GM21526 (cell line): ENCODE measurements around the gene ACBD3.
A peak's percentile ranks its signal among the peaks of the same experiment; 100 is the strongest.

ENCODE experiments used
- ATAC-seq: cut with Tn5 transposase; IDR thresholded peaks from one replicate; pipeline ENCODE4 v1.9.1; 2021; ENCODE audit warnings: moderate library complexity; ENCODE audit not compliant: unreplicated experiment, low FRiP score

Gene ACBD3

GRCh38 chr1:226202246-226202645 lies 15.7 kb upstream of the ACBD3 start:
- no peak for ATAC-seq

GRCh38 chr1:226201029-226201593 lies 14.6 kb upstream of the ACBD3 start:
- ATAC-seq = peak; percentile 62

GRCh38 chr1:226199971-226200370 lies 13.4 kb upstream of the ACBD3 start:
- no peak for ATAC-seq

- no peak for ATAC-seq
These were observed 8.6 kb upstream of the ACBD3 start for GRCh38 chr1:226195144-226195543.

GRCh38 chr1:226187380-226187779 lies 839 bp upstream of the ACBD3 start:
- ATAC-seq = no peak

GRCh38 chr1:226187019-226187322 lies 430 bp upstream of the ACBD3 start:
- no peak for ATAC-seq

GRCh38 chr1:226185141-226186036 lies 1.2 kb downstream of the ACBD3 start:
- no peak for ATAC-seq

GRCh38 chr1:226181996-226182714 lies 4.4 kb downstream of the ACBD3 start:
- ATAC-seq = no peak

- ATAC-seq = no peak
These were observed 9.7 kb downstream of the ACBD3 start for GRCh38 chr1:226176870-226177269.

GRCh38 chr1:226172589-226172988 lies 14.0 kb downstream of the ACBD3 start:
- ATAC-seq = no peak

- no peak for ATAC-seq
These were observed 20.2 kb downstream of the ACBD3 start for GRCh38 chr1:226166341-226166740.

GRCh38 chr1:226164154-226164553 lies 22.4 kb downstream of the ACBD3 start:
- ATAC-seq = no peak

GRCh38 chr1:226162898-226163297 lies 23.6 kb downstream of the ACBD3 start:
- no peak for ATAC-seq

GRCh38 chr1:226158983-226159382 lies 27.6 kb downstream of the ACBD3 start:
- no peak for ATAC-seq

- no peak for ATAC-seq
These were observed 28.1 kb downstream of the ACBD3 start for GRCh38 chr1:226158457-226158856.

GRCh38 chr1:226157761-226158316 lies 28.7 kb downstream of the ACBD3 start:
- no peak for ATAC-seq

- ATAC-seq = no peak
These were observed 31.9 kb downstream of the ACBD3 start for GRCh38 chr1:226154593-226154992.

GRCh38 chr1:226149806-226150205 lies 36.7 kb downstream of the ACBD3 start:
- ATAC-seq = no peak

- no peak for ATAC-seq
These were observed 38.4 kb downstream of the ACBD3 start for GRCh38 chr1:226148121-226148648.

GRCh38 chr1:226144045-226144444 lies 42.5 kb downstream of the ACBD3 start:
- ATAC-seq = no peak

GRCh38 chr1:226135709-226136108 lies 50.8 kb downstream of the ACBD3 start:
- ATAC-seq = no peak
